T-helper 17 cell (primary cell): ENCODE measurements around the gene CNN1. TPM values are rescaled to one million over a fixed set of nuclear protein-coding genes. Genes with fewer than 3 reads are reported as not detected.

Experiments used
- ATAC-seq: fragments of 150-1000 bp; cut with Tn5 transposase; 2 replicates; pipeline ENCODE4 v1.10.0; 2021; ENCODE audit warnings: mild to moderate bottlenecking, moderate library complexity
- DNase-seq, 3 donors: peaks; one replicate each; pipeline versions ENCODE4 v3.0.0 to v3.0.0-alpha.2; 2020 to 2021
- H3K9me3 ChIP-seq: one replicate; pipeline ENCODE4 v1.7.0; 2013; ENCODE audit warnings: low read length, mild to moderate bottlenecking; ENCODE audit not compliant: control insufficient read depth, poor library complexity, severe bottlenecking
- H3K27ac Mint-ChIP-seq: one replicate; pipeline ENCODE4 v1.8.0; 2022; ENCODE audit warnings: mild to moderate bottlenecking, moderate library complexity, mixed read lengths
- H3K27me3 Mint-ChIP-seq: one replicate; pipeline ENCODE4 v1.8.0; 2022; ENCODE audit warnings: mixed read lengths
- H3K36me3 Mint-ChIP-seq: one replicate; pipeline ENCODE4 v1.8.0; 2022; ENCODE audit warnings: low read depth, mixed read lengths
- H3K4me1 Mint-ChIP-seq: one replicate; pipeline ENCODE4 v1.8.0; 2022; ENCODE audit warnings: mild to moderate bottlenecking, mixed read lengths
- H3K4me3 Mint-ChIP-seq: one replicate; pipeline ENCODE4 v1.8.0; 2022; ENCODE audit warnings: mild to moderate bottlenecking, moderate library complexity, mixed read lengths
- total RNA-seq, 4 donors: library from RNA in 2 of 4; stranded (reverse) in 2 of 4; gene quantifications; one replicate each; pipeline ENCODE4 v1.2.3 and lab custom pipeline; 2022 to 2026

CNN1 gene
- total RNA-seq, 2 donors from 2014 or later: 2.6 TPM; not detected in 1

- H3K9me3 ChIP-seq: no peaks in the 10 kb centered on the region
- Mint-ChIP-seq H3K4me3 (peak overlapping the region; percentile 93), H3K36me3 (peaks cover 3% of the 10 kb centered on the region), H3K27ac (peak overlapping the region; percentile 39), H3K27me3 (no peaks in the 10 kb centered on the region), H3K4me1 (peaks cover 14% of the 10 kb centered on the region)
- DNase-seq (no peak), ATAC-seq (no peak)
These were observed 31.7 kb upstream of the CNN1 start for GRCh38 chr19:11506967-11507366.

- DNase-seq (no peak), ATAC-seq (no peak)
- Mint-ChIP-seq H3K36me3 (peaks cover 3% of the 10 kb centered on the region), H3K4me3 (peak overlapping the region; percentile 5), H3K27me3 (no peaks in the 10 kb centered on the region), H3K4me1 (peaks cover 14% of the 10 kb centered on the region), H3K27ac (peak overlapping the region; percentile 39)
- H3K9me3 ChIP-seq: no peaks in the 10 kb centered on the region
These were observed 31.1 kb upstream of the CNN1 start for GRCh38 chr19:11507370-11508078.

- ATAC-seq: no peak
- DNase-seq: no peak
- no peaks in the 10 kb centered on the region for H3K9me3 ChIP-seq
- H3K4me1 Mint-ChIP-seq: peaks cover 5% of the 10 kb centered on the region
- no peaks in the 10 kb centered on the region for H3K27me3 Mint-ChIP-seq
- no peak overlapping the region for H3K27ac Mint-ChIP-seq
- H3K4me3 Mint-ChIP-seq: no peak overlapping the region
- H3K36me3 Mint-ChIP-seq: peaks cover 7% of the 10 kb centered on the region
These were observed 28.2 kb upstream of the CNN1 start for GRCh38 chr19:11510444-11510843.

- no peak overlapping the region for H3K4me3 Mint-ChIP-seq
- H3K36me3 Mint-ChIP-seq: peaks cover 7% of the 10 kb centered on the region
- H3K27ac Mint-ChIP-seq: no peak overlapping the region
- ATAC-seq (no peak), DNase-seq (no peak)
- peaks cover 2% of the 10 kb centered on the region for H3K4me1 Mint-ChIP-seq
- no peaks in the 10 kb centered on the region for H3K27me3 Mint-ChIP-seq
- H3K9me3 ChIP-seq: no peaks in the 10 kb centered on the region
These were observed 24.7 kb upstream of the CNN1 start for GRCh38 chr19:11513946-11514345.

- no peak overlapping the region for H3K27ac Mint-ChIP-seq
- H3K4me1 Mint-ChIP-seq: peaks cover 2% of the 10 kb centered on the region
- no peaks in the 10 kb centered on the region for H3K36me3 Mint-ChIP-seq
- no peaks in the 10 kb centered on the region for H3K27me3 Mint-ChIP-seq
- DNase-seq (no peak), ATAC-seq (no peak)
- H3K4me3 Mint-ChIP-seq: no peak overlapping the region
- H3K9me3 ChIP-seq: no peaks in the 10 kb centered on the region
These were observed 19.5 kb upstream of the CNN1 start for GRCh38 chr19:11519138-11519537.

GRCh38 chr19:11528551-11529341 is 9.9 kb upstream of the CNN1 start, which contains the start of gene ECSIT:
Gene ECSIT (minus strand): TSS chr19:11529134. CDS start chr19:11519170, 9,964 bp downstream.
- no peaks in the 10 kb centered on the region for H3K9me3 ChIP-seq
- Mint-ChIP-seq H3K4me1 (peaks cover 13% of the 10 kb centered on the region), H3K36me3 (peaks cover 3% of the 10 kb centered on the region), H3K27me3 (no peaks in the 10 kb centered on the region), H3K27ac (peak within 1 kb of the TSS; percentile 83), H3K4me3 (peak within 1 kb of the TSS; percentile 97)
- ATAC-seq (peak; percentile 98), DNase-seq (peak; percentile 76 to 84 (median 82))

GRCh38 chr19:11530432-11530831 is 8.2 kb upstream of the CNN1 start:
- no peak overlapping the region for H3K4me3 Mint-ChIP-seq
- ATAC-seq: no peak
- no peak overlapping the region for H3K27ac Mint-ChIP-seq

GRCh38 chr19:11534538-11534937 is 4.1 kb upstream of the CNN1 start:
- no peaks in the 10 kb centered on the region for H3K9me3 ChIP-seq
- Mint-ChIP-seq H3K4me1 (peaks cover 9% of the 10 kb centered on the region), H3K27ac (peak overlapping the region; percentile 89), H3K27me3 (peaks cover 11% of the 10 kb centered on the region), H3K36me3 (no peaks in the 10 kb centered on the region), H3K4me3 (peak overlapping the region; percentile 25)
- DNase-seq (no peak), ATAC-seq (no peak)

More at GRCh38 chr19:11530432-11530831, 8.2 kb upstream of the CNN1 start:
- peaks cover 3% of the 10 kb centered on the region for H3K36me3 Mint-ChIP-seq
- H3K27me3 Mint-ChIP-seq: no peaks in the 10 kb centered on the region
- H3K9me3 ChIP-seq: no peaks in the 10 kb centered on the region
- H3K4me1 Mint-ChIP-seq: peaks cover 18% of the 10 kb centered on the region
- DNase-seq: no peak

- peak overlapping the region; percentile 52 for H3K4me3 Mint-ChIP-seq
- H3K9me3 ChIP-seq: no peaks in the 10 kb centered on the region
- no peaks in the 10 kb centered on the region for H3K36me3 Mint-ChIP-seq
- H3K27ac Mint-ChIP-seq: peak overlapping the region; percentile 89
- ATAC-seq (no peak), DNase-seq (no peak)
- peaks cover 11% of the 10 kb centered on the region for H3K27me3 Mint-ChIP-seq
- H3K4me1 Mint-ChIP-seq: peaks cover 9% of the 10 kb centered on the region
These were observed 3.7 kb upstream of the CNN1 start for GRCh38 chr19:11534948-11535347.

GRCh38 chr19:11535792-11536595 is 2.7 kb upstream of the CNN1 start:
- Mint-ChIP-seq H3K27ac (peak overlapping the region; percentile 89), H3K36me3 (no peaks in the 10 kb centered on the region), H3K27me3 (peaks cover 16% of the 10 kb centered on the region), H3K4me1 (peaks cover 9% of the 10 kb centered on the region), H3K4me3 (peak overlapping the region; percentile 52)
- ATAC-seq (peak; percentile 92), DNase-seq (peak; percentile 73 to 81 (median 76))
- H3K9me3 ChIP-seq: no peaks in the 10 kb centered on the region

- no peaks in the 10 kb centered on the region for H3K9me3 ChIP-seq
- H3K36me3 Mint-ChIP-seq: peaks cover 2% of the 10 kb centered on the region
- H3K27ac Mint-ChIP-seq: no peak overlapping the region
- DNase-seq (no peak), ATAC-seq (no peak)
- H3K4me1 Mint-ChIP-seq: peaks cover 6% of the 10 kb centered on the region
- H3K27me3 Mint-ChIP-seq: peaks cover 32% of the 10 kb centered on the region
- no peak overlapping the region for H3K4me3 Mint-ChIP-seq
These were observed 1.1 kb downstream of the CNN1 start for GRCh38 chr19:11539495-11540365.

- Mint-ChIP-seq H3K4me1 (peaks cover 4% of the 10 kb centered on the region), H3K27me3 (peaks cover 32% of the 10 kb centered on the region), H3K27ac (no peak overlapping the region), H3K36me3 (peaks cover 2% of the 10 kb centered on the region), H3K4me3 (no peak overlapping the region)
- ATAC-seq: no peak
- no peaks in the 10 kb centered on the region for H3K9me3 ChIP-seq
- no peak for DNase-seq
These were observed 2.0 kb downstream of the CNN1 start for GRCh38 chr19:11540645-11541044.
